ENCODE measurements around the gene PKM. TPM values are rescaled to one million over a fixed set of nuclear protein-coding genes. Genes with fewer than 3 reads are reported as not detected.

PKM gene
- total and polyA plus RNA-seq, 9 of the 15 experiments (the other 6 are each of a cell fraction or from before 2014, with no cell fraction given): 140 to 825 (median 383) TPM

DNA sequence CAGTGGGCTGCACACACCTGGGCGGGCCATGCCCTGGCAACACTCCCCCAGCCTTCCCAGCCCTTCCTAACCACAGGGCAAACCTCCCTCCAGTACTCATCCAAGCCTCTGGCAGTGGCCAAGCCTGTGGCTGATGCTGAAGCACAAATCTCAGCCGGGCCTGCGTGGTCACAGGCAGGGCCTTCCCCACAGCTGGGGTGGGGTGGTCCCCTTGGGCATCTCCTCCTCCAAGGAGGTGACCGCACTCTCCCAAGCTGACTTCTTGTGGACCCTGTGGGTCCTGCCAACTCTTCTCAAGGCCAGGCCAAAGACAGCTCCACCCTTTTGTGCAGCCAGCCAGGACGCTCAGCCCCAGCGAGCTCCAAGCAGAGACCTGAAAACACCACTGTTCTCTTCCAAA is 54.8 kb downstream of the PKM start (continued):
- TF ChIP-seq ZNF124 (CRISPR knock-in tag; IDR thresholded peaks at IDR 0.05): no peak
- TF ChIP-seq SIN3B (IDR thresholded peaks at IDR 0.05; ENCODE audit: low read depth): no peak
- no peak for TF ChIP-seq ZNF717 (CRISPR knock-in tag; IDR thresholded peaks at IDR 0.05)
- no peak for TF ChIP-seq DNMT1 (IDR thresholded peaks at IDR 0.05)
- no peak for TF ChIP-seq U2AF2 (optimal IDR thresholded peaks at IDR 0.05; ENCODE audit: low read depth, low read length)
- TF ChIP-seq SMARCA5 (IDR thresholded peaks at IDR 0.05): no peak
- no peak for TF ChIP-seq HOXB6 (CRISPR knock-in tag; IDR thresholded peaks at IDR 0.05; ENCODE audit: borderline replicate concordance)
- TF ChIP-seq ZNF766 (CRISPR knock-in tag; conservative IDR thresholded peaks at IDR 0.05): no peak
- no peak for TF ChIP-seq CEBPG (CRISPR knock-in tag; IDR thresholded peaks at IDR 0.05)
- TF ChIP-seq CEBPG (tag; conservative IDR thresholded peaks at IDR 0.05 in 1 of 2, IDR thresholded peaks at IDR 0.05 in 1 of 2): no peak

DNA sequence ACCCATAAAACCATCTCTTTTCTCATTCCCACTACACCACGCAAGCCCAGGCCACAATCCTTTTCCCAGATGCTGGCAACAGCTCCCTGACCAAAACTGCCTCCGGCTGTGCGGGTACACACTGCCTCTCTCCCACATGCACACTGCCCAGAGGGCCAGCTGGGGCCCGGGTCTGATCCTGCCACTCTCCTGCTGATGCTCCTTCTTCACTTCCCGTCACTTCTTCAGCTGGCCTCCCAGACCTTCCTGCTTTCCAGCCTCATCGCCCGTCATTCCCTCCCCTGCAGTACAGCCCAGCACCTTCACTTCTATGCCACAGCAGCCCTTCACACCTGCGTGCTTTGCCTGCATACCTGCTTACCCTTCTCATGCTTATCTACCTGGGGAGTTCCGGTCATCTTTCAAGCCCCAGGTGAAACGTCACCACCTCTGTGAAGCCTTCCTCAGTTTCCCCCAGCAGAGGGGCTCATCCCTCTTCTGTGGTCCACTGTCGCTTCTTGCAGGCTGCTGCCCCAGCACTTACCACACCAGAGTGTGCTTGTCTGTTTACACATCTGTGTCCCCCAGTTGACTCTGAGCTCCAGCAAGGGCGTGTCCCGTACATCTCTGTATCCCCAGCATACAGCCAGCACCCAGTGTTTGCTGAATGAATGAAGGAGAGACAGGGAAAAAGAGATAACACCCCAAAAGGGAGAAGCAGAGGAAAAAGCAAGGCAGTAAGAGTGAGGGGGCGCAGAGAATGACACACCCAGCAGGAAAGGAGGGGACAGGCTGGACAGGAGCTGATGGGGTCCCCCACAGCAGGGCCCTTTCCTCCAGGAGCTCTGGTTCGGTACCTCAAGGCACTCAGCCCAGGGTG is 55.6 kb downstream of the PKM start:
- under 1% methylated on average over 15 of the region's 15 CpGs for WGBS (ENCODE audit: insufficient coverage, low coverage, missing lambda C conversion rate)
- CTCF ChIA-PET (ENCODE audit: low intra/inter-chr PET ratio): no interaction called here
- no peak for FAIRE-seq
- TF ChIP-seq, protein P1, sequence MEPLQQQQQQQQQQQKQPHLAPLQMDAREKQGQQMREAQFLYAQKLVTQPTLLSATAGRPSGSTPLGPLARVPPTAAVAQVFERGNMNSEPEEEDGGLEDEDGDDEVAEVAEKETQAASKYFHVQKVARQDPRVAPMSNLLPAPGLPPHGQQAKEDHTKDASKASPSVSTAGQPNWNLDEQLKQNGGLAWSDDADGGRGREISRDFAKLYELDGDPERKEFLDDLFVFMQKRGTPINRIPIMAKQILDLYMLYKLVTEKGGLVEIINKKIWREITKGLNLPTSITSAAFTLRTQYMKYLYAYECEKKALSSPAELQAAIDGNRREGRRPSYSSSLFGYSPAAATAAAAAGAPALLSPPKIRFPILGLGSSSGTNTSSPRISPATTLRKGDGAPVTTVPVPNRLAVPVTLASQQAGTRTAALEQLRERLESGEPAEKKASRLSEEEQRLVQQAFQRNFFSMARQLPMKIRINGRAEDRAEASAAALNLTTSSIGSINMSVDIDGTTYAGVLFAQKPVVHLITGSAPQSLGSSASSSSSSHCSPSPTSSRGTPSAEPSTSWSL (CRISPR knock-in tag; IDR thresholded peaks at IDR 0.05; ENCODE audit: borderline replicate concordance): no peak
- TF ChIP-seq YBX1 (IDR thresholded peaks at IDR 0.05) (no peak), NBN (IDR thresholded peaks at IDR 0.05; ENCODE audit: low read depth) (no peak), MTA1 (IDR thresholded peaks at IDR 0.05; ENCODE audit: borderline replicate concordance) (no peak), KLF6 (CRISPR knock-in tag; IDR thresholded peaks at IDR 0.05; ENCODE audit: borderline replicate concordance) (no peak), NRF1 (conservative IDR thresholded peaks at IDR 0.05 in 1 of 2, IDR thresholded peaks at IDR 0.05 in 1 of 2) (no peak), PML (IDR thresholded peaks at IDR 0.05; ENCODE audit: low read length) (no peak), ZNF347 (CRISPR knock-in tag; IDR thresholded peaks at IDR 0.05; ENCODE audit: low read depth) (no peak)
- TF ChIP-seq, protein P2, sequence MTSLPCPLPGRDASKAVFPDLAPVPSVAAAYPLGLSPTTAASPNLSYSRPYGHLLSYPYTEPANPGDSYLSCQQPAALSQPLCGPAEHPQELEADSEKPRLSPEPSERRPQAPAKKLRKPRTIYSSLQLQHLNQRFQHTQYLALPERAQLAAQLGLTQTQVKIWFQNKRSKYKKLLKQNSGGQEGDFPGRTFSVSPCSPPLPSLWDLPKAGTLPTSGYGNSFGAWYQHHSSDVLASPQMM (CRISPR knock-in tag; IDR thresholded peaks at IDR 0.05): no peak
- TF ChIP-seq, protein P3, sequence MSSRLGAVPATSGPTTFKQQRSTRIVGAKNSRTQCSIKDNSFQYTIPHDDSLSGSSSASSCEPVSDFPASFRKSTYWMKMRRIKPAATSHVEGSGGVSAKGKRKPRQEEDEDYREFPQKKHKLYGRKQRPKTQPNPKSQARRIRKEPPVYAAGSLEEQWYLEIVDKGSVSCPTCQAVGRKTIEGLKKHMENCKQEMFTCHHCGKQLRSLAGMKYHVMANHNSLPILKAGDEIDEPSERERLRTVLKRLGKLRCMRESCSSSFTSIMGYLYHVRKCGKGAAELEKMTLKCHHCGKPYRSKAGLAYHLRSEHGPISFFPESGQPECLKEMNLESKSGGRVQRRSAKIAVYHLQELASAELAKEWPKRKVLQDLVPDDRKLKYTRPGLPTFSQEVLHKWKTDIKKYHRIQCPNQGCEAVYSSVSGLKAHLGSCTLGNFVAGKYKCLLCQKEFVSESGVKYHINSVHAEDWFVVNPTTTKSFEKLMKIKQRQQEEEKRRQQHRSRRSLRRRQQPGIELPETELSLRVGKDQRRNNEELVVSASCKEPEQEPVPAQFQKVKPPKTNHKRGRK (tag; IDR thresholded peaks at IDR 0.05): no peak

More for the DNA sequence above, 55.6 kb downstream of the PKM start:
- in situ Hi-C loops (cut with MboI): no loop called here
- no peaks in the 10 kb centered on the region for H3K79me2 ChIP-seq (ENCODE audit: control insufficient read depth, insufficient read depth, low read length)
- H3K4me1 ChIP-seq (replicated peaks in 1 of 2; ENCODE audit: control insufficient read depth in 2 of 2, insufficient read depth in 2 of 2, low read length in 2 of 2): no peaks in the 10 kb centered on the region; a peak in 1 of 5 replicates
- H2AFZ ChIP-seq (ENCODE audit: low read depth, low read length): no peak overlapping the region
- no TSS peak for BruUV-seq (replicated peaks)
- no peak for ATAC-seq
- peaks cover 10% of the 10 kb centered on the region; the same call in 1 of the 2 replicates for H4K20me1 ChIP-seq (replicated peaks; ENCODE audit: control insufficient read depth, insufficient read depth, low read length)
- no peak overlapping the region for H3K9ac ChIP-seq (ENCODE audit: insufficient read depth in 1 of 2, low read depth in 2 of 2, low read length in 2 of 2)
- no peak for DNase-seq (ENCODE audit: extremely low read depth in 1 of 4, low spot score in 3 of 4)
- H3K9me1 ChIP-seq (ENCODE audit: control insufficient read depth, insufficient read depth, low read length): no peaks in the 10 kb centered on the region
- POLR2A ChIA-PET: no interaction called here
- H3K27me3 ChIP-seq (ENCODE audit: control insufficient read depth in 2 of 2, insufficient read depth in 2 of 2, low read length in 2 of 2): peaks cover 41 to 82% of the 10 kb centered on the region in 2 experiments
- H3K36me3 ChIP-seq (ENCODE audit: control insufficient read depth, insufficient read depth, low read length): no peaks in the 10 kb centered on the region
- intact Hi-C loops (cut with micrococcal nuclease): no loop called here
- no peaks in the 10 kb centered on the region for H3K9me3 ChIP-seq (replicated peaks; ENCODE audit: control insufficient read depth, insufficient read depth, low read depth, low read length)
- H3K4me3 ChIP-seq: no peak overlapping the region
- H3K27ac ChIP-seq (ENCODE audit: extremely low read depth, low read depth, low read length): no peak overlapping the region
- H3K4me2 ChIP-seq (ENCODE audit: insufficient read depth, low read length): no peak overlapping the region
